GM19372 (cell line): ENCODE measurements around the gene REEP2.

Experiments used
- ATAC-seq: cut with Tn5 transposase; IDR thresholded peaks from one replicate; pipeline ENCODE4 v1.9.1; 2021; ENCODE audit warnings: mild to moderate bottlenecking, low read depth, moderate library complexity; ENCODE audit not compliant: unreplicated experiment

Gene REEP2

DNA sequence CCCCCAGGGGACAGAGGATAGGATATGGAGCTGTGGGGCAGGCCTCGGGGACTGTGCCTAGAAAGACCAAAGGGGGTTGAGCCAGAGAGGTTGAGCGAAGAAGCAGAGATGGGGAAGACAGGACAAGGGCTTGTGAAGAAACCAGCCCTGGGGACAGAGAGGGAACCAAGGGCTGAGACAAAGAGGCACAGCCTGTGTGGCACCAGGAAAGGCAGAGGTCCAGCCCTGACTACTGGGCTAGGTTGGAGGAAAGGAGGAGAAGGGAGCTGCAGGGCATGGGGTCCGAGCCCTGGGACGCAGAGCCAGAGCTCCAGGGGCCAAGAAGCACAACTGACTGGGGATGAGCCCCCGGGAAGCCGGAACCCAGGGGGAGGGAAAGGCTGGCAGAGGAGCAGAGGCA is 9.2 kb downstream of the REEP2 start:
- ATAC-seq, result no peak

DNA sequence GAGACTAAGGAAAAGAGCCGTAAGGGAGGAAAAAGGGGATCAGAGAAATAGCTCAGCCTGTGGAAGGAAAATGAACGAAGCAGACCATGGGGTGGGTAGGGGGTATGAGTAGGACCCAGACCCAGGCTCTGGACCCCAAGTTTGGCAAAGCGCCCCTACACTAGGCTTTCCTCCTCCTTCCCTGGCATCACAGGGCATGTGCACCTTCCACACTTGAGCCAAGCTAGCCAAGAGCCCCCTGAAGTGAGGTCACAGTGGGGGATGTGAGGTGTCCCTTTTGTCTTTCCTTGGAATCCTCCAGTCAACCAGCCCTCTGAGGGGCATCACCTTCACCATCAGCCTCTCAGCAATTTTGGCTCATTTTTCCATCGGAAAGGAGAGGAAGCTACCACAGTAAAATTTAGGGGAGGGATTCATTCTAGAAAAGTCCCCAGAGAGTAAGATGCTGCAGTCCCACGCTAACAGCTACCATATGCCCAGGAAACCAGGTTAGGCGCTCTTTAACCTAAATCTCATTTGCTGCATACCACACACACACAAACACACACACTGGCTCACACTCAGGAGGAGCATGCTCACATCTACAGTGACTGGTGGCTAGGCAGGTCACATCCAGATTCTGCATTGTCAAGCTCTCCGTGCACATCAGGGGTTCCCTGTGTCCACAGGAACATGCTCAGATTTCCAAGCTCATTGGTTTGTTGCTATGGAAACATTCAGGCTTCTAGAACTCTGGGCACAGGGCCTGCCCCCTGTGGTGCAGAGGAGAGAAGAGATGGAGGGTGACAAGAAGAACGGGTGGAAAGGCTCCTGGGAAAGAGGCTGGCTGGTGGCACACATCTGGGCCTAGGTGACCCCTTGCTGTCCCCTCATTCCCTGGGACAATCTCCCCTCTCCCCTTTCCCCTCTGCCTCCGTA is 9.9 kb downstream of the REEP2 start:
- ATAC-seq, result no peak

GRCh38 chr5:138449501-138450239 is 10.8 kb downstream of the REEP2 start:
- ATAC-seq, result peak; percentile 75

DNA sequence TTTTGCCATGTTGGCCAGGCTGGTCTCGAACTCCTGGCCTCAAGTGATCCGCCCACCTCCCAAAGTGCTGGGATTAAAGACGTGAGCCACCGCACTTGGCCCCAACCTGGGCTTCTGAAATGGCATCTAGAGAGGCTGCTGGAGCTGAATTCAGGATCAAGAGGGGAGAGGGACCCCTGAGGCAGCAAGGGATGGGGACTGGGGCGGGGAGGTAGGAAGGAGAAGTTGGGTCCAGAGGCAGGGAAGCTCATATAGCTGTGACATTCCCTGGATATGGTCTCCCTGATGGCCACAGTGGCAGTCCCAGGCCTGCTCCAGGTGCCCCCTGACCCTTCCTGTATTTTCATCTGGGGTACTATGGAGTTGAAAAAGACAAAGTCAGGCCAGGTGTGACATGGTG is 12.1 kb downstream of the REEP2 start:
- no peak for ATAC-seq

DNA sequence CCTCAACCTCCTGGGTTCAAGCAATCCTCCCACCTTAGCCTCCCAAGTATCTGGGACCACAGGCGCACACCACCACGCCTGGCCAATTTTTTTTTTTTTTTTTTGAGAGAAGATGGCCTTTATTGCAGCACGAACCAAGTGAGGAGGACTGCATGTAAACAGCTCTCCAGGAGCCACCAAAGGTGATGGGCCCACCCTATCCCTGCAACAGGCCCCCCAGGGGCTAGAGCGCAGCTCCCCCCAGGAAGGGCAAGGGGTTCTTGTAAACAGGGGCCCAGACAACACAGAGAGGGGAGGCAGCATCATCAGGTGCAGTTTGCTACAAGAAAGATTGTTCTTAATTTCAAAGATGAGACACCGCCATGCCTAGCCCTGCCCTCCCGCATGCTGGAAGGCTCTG is 13.9 kb downstream of the REEP2 start:
- no peak for ATAC-seq

GRCh38 chr5:138453590-138453989 is 14.7 kb downstream of the REEP2 start:
- no peak for ATAC-seq

DNA sequence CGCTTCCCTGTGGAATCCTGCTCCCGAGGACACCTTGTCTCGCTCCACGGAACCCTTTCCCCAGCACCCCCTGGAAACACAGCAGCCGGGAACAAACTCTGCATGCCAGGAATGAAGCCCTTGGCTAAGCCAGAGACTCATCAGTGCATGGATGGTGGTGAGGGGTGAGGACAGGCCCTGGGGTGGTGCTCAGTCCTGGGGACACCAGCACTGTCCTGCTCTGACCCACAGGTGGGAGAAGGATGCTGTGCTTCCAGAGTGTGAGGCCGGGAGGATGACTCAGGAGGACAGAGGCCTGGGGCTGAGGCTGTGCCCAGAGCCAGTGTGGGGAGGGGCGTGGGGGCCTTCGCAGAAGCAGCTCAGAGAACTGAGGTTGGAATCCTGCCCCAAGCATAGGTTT is 15.3 kb downstream of the REEP2 start:
- ATAC-seq, result no peak

DNA sequence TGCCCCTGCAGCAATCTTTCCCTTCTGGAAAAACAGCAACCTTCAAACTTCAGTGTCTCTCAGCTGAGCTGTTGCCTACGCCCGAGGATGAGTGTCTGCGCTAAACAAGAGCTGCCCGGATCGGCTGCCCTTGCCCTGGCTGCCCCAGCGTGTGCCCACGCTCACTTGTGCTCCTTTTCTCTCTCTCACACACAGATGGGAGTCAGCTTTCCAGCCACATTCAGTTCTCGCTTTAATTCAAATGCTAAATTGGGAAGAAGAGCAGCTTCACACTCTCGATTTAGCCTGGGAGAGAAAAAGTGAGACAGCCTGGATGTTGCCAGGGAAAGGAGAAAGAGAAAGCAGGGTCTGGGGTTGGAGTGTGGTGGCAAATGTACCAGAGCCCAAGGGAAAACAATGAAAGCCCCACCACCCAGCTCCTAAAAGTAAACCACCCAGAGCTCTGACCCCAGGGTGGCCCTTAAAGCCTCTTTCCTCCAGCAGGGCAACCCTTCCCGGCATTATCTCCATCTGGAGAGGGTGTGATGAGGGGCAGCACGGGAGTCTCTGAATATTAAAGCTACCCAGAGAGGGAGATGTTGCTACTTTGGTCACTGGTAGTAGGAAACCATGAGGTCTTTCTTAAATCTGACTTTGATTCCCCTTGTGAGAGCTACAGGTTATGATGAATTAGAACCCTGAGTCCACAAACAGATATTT is 16.5 kb downstream of the REEP2 start:
- no peak for ATAC-seq

DNA sequence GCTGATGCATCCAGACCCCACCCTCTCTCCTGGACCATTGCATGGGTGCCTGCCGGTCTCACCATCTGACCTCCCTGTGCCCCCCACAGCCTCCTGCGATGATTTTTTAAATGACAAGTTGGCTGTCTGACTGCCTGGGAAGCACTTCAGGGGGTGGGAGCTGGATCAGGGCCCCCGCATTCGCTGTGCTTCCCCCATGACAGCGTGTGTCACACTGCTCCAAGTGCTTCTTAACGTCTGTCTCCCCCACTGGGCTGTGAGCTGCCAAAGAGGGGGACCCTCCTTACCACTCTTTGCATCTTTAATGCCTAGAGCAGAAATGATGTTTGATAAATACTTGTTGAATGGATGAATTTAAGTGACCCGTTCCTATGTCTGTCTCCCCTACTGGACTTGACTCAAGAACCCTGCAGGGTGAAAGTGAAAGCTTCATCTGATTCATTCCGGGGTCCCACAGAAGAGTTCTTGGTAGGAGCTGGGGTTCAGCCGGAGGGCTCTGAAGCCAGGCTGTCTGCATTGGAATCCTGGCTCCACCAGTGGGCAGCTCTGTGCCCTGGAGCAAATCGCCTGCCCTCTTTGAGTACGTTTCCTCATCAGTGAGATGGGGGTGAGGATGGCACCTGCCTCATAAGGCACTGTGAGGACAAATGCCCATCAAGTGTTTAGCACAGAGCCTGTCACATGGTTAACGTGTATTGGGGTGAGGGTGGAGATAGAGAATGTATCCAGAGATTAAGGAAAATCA is 18.8 kb downstream of the REEP2 start:
- ATAC-seq, result no peak

- no peak for ATAC-seq
Measured at GRCh38 chr5:138458384-138458783, 19.5 kb downstream of the REEP2 start.

GRCh38 chr5:138458856-138459255 is 20.0 kb downstream of the REEP2 start:
- ATAC-seq, result no peak

DNA sequence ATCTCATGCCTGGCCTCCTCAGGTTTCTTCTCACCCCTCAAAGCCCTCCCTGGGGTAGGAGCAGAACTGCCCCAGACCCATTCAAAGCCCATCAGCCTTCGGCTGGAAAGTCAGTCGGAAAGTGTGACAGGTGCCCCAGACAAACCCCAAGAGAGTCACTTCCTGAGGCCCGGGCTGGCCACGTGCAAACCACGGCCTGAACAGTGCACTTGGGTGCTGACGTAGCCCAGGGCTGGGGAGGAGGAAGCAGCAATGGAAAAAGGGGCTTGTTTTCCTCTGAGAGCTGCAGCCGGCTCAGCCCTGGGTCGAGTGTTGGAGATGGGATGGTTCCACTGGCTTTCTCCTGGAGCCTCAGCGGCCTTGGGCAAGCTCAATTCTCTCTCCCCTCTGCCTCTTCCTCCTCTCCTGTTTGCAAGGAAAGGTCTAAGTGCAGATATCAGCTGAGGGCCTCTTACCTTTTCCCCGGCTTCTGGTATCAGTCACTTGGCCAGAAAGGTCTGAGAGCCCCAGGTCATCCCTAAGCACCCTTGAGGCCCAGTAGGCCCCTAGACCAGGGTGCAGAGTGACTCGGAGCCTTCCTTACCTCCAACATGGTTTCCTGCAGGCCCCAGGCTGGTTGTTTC is 20.6 kb downstream of the REEP2 start:
- ATAC-seq, result peak; percentile 44

GRCh38 chr5:138460032-138460693 is 21.3 kb downstream of the REEP2 start:
- ATAC-seq, result no peak

DNA sequence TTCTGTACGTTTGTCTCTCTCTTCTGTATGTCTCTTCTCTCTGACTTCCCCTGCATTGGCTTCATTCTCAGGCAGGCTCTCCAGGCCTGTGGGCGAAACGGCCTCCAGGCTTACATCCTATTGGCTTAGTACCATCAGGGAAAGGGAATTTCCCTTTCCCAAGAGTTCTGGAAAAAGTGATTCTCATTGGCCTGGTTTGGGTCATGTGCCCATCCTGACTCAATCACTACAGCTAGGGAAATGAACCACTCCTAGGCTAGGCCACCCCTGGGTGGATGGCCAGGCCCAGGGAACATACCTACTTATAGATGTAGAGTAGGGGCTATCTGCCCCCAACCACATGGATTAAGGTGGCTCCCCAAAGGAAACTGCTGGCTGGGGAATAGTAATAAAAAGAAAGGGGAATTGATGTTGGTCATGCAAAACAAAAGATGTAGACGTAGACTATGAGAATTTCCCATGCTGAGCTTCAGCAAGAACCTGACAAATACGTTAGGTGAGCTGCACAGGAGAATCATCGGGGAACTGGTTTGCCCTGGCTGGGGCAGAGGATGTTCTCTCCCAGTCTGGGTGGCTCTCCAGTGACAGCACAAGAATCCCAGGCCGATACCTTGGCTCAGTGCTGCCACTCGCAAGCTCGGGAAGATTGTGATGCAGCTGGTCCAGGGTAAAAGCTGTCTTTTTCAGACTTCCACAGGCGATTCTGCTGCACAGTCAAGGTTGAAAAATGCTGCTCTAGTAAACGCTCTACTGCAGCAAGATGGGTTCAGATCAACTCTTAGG is 22.7 kb downstream of the REEP2 start:
- no peak for ATAC-seq

GRCh38 chr5:138463419-138464007 is 24.7 kb downstream of the REEP2 start:
- no peak for ATAC-seq

DNA sequence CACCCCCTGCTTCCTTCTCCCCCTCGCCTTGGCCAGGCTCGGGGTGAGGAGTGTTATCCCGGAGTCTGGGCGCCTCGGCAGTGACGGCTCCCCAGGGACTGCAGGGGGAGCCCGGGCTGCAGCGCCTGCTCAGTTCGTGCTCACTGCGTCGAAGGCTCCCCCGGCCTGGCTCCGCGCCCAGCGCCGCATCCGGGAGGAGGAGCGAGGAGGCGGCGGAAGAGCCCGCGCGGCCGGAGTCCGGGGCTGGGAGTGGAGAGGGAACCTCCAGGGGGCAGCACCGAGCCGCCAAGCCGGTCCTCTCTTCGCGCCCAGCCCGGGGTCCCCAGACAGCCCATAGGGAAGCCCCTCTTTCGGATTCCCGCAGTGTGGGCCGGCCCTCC is 25.1 kb downstream of the REEP2 start:
- peak; percentile 37 for ATAC-seq

DNA sequence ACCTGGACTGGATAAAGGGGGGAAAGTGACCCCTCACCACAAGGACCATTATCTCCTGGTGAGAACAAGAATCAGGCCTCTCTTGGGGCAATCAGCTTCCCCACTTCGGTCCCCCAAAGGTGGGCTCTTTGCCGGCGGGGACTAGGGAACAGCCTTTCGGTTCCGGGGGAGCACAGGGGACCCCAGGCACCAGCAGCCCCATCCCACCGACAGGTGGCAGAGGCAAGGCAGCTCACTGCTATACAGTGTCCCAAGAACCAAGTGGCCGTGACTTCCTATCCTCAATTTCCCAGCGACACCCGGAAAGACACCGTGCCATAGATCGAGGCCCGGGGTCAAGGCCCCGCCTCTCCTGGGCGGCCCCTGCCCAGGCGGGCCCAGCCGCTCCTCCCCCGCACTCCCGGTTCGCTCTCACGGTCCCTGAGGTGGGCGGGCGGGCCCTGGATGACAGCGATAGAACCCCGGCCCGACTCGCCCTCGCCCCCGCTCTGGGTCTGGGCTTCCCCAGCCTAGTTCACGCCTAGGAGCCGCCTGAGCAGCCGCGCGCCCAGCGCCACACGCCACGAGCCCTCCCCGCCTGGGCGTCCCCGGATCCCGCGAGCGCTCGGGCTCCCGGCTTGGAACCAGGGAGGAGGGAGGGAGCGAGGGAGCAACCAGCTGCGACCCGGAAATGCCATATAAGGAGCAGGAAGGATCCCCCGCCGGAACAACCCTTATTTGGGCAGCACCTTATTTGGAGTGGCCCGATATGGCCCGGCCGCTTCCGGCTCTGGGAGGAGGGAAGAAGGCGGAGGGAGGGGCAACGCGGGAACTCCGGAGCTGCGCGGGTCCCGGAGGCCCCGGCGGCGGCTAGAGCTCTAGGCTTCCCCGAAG is 25.8 kb downstream of the REEP2 start:
- peak; percentile 55 for ATAC-seq
